ENCODE measurements around the gene SLC51B.

Gene SLC51B

DNA sequence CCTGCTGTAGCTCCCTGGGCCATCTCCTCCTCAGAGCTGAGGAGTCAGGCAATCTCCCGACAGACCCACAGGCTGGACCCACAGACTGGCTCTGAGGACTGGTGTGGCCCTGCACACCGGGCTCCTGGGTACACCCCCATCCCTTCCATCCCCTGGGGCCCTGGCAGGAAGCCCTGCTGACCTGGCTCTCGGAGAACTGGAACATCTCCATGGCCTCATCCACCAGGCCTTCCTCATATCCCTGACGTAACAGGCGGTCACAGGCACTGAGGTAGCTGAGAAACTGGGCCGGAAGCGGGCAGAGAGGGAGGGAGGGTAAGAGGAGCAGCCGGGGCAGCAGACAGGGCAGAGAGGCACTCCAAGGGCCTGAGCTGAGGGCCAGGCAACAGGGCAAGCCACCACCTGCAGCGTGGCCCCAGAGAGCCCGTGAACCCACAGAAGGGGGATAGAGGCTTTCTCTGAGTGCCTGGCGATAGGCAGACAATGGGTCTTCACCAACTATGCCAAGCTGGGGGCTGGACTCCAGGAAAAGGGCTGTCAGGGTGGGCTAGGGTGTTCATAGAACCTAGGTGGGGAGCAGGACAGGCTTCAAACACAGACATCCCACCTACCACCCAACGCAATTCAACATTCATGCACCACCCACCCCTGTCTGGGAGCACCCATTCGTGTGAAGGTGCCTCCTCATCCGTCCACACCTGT, 49.3 kb downstream of the SLC51B start:
- H3K4me1 ChIP-seq (ENCODE audit: insufficient read depth, low read length, poor library complexity, severe bottlenecking): no peaks in the 10 kb centered on the region
- no peak overlapping the region for H3K4me3 ChIP-seq (ENCODE audit: low read length, poor library complexity, severe bottlenecking)
- H4K20me1 ChIP-seq (ENCODE audit: insufficient read depth, low read length, poor library complexity, severe bottlenecking): no peaks in the 10 kb centered on the region
- no peaks in the 10 kb centered on the region for H3K79me2 ChIP-seq (ENCODE audit: insufficient read depth, low read length)
- no peaks in the 10 kb centered on the region for H3F3A ChIP-seq (ENCODE audit: low read depth)
- H3K9me3 ChIP-seq (ENCODE audit: insufficient read depth, low read depth, low read length): no peaks in the 10 kb centered on the region
- no peak overlapping the region for H2AFZ ChIP-seq (ENCODE audit: low read length)
- no peak for TF ChIP-seq EZH2phosphoT487 (IDR thresholded peaks at IDR 0.05; ENCODE audit: borderline replicate concordance)
- no peaks in the 10 kb centered on the region for H3K27me3 ChIP-seq (ENCODE audit: insufficient read depth, low read length, poor library complexity, severe bottlenecking)
- H3K36me3 ChIP-seq (ENCODE audit: insufficient read depth, low read length): no peaks in the 10 kb centered on the region
- H3K9ac ChIP-seq (ENCODE audit: low read depth, low read length, poor library complexity, severe bottlenecking): no peak overlapping the region
- H3K4me2 ChIP-seq (ENCODE audit: low read depth, low read length, poor library complexity, severe bottlenecking): no peak overlapping the region
- H3K9me2 ChIP-seq (replicated peaks; ENCODE audit: low read depth, low read length): no peaks in the 10 kb centered on the region

DNA sequence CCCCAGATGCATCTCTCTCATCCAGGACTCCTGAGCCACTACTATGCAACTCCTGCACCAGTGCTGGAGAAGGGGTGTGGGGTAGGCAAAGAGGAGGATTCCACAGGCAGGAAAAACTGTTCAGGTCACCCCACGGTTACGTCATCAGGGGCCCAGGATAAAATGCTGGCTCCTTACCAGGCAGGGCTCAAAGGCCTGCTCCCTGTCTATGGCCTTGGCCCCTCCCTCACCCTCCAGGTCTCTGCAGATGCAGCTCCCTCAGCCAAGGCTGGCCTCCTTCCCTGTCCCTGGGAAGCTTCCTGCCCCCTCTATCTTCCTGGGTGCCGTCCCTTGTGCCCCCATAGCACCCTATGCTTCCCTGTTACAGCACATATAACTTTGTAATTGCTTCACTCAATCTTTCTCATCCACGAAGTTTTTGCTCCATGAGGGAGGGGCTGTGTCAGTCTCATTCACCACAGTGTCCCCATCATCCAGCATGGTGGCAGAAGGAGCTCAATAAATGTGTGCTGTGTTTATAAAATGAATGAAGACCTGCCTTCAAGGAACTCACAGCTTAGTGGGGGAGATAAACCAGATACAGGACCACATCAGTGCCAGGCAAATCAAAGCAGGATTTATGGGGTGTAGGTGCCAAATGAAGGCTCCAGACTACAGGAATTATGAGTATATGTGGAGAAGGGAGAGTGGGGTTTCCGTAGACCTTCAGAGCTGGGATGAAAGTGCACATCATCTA, 50.0 kb downstream of the SLC51B start:
- no peaks in the 10 kb centered on the region for H3F3A ChIP-seq (ENCODE audit: low read depth)
- H3K4me2 ChIP-seq (ENCODE audit: low read depth, low read length, poor library complexity, severe bottlenecking): no peak overlapping the region
- TF ChIP-seq EZH2phosphoT487 (IDR thresholded peaks at IDR 0.05; ENCODE audit: borderline replicate concordance): no peak
- TF ChIP-seq, protein P1, sequence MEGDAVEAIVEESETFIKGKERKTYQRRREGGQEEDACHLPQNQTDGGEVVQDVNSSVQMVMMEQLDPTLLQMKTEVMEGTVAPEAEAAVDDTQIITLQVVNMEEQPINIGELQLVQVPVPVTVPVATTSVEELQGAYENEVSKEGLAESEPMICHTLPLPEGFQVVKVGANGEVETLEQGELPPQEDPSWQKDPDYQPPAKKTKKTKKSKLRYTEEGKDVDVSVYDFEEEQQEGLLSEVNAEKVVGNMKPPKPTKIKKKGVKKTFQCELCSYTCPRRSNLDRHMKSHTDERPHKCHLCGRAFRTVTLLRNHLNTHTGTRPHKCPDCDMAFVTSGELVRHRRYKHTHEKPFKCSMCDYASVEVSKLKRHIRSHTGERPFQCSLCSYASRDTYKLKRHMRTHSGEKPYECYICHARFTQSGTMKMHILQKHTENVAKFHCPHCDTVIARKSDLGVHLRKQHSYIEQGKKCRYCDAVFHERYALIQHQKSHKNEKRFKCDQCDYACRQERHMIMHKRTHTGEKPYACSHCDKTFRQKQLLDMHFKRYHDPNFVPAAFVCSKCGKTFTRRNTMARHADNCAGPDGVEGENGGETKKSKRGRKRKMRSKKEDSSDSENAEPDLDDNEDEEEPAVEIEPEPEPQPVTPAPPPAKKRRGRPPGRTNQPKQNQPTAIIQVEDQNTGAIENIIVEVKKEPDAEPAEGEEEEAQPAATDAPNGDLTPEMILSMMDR (conservative IDR thresholded peaks at IDR 0.05; ENCODE audit: low read length): no peak
- H3K9me2 ChIP-seq (replicated peaks; ENCODE audit: low read depth, low read length): no peaks in the 10 kb centered on the region
- no peaks in the 10 kb centered on the region for H3K36me3 ChIP-seq (ENCODE audit: insufficient read depth, low read length)
- H3K4me3 ChIP-seq (ENCODE audit: low read length, poor library complexity, severe bottlenecking): no peak overlapping the region
- H3K9me3 ChIP-seq (ENCODE audit: insufficient read depth, low read depth, low read length): no peaks in the 10 kb centered on the region
- H3K27me3 ChIP-seq (ENCODE audit: insufficient read depth, low read length, poor library complexity, severe bottlenecking): no peaks in the 10 kb centered on the region
- no peaks in the 10 kb centered on the region for H4K20me1 ChIP-seq (ENCODE audit: insufficient read depth, low read length, poor library complexity, severe bottlenecking)
- no peaks in the 10 kb centered on the region for H3K4me1 ChIP-seq (ENCODE audit: insufficient read depth, low read length, poor library complexity, severe bottlenecking)
- H3K79me2 ChIP-seq (ENCODE audit: insufficient read depth, low read length): no peaks in the 10 kb centered on the region
- H3K9ac ChIP-seq (ENCODE audit: low read depth, low read length, poor library complexity, severe bottlenecking): no peak overlapping the region
- H2AFZ ChIP-seq (ENCODE audit: low read length): no peak overlapping the region

DNA sequence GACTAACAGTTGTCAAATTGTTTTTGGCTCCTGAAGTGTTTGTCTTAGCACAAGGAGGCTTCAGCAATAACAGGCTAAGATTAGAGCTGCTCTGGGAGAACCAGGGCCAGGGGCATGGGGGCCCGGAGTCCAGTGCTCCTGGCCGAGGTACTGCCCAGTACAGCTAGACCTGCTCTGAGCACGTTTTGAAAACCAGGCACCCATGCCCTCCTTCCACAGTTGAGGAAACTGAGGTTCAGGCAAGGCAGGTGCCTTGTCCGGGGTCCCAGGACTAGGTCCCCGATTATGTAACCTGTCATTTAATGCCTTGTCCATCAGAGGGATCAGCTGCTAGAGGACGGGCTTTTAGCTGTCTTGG, 50.5 kb downstream of the SLC51B start:
- H3K27me3 ChIP-seq (ENCODE audit: insufficient read depth, low read length, poor library complexity, severe bottlenecking): no peaks in the 10 kb centered on the region
- no peak overlapping the region for H2AFZ ChIP-seq (ENCODE audit: low read length)
- no peaks in the 10 kb centered on the region for H3K9me2 ChIP-seq (replicated peaks; ENCODE audit: low read depth, low read length)
- H3K36me3 ChIP-seq (ENCODE audit: insufficient read depth, low read length): no peaks in the 10 kb centered on the region
- H3K79me2 ChIP-seq (ENCODE audit: insufficient read depth, low read length): no peaks in the 10 kb centered on the region
- no peaks in the 10 kb centered on the region for H4K20me1 ChIP-seq (ENCODE audit: insufficient read depth, low read length, poor library complexity, severe bottlenecking)
- H3K9ac ChIP-seq (ENCODE audit: low read depth, low read length, poor library complexity, severe bottlenecking): no peak overlapping the region
- H3K4me1 ChIP-seq (ENCODE audit: insufficient read depth, low read length, poor library complexity, severe bottlenecking): no peaks in the 10 kb centered on the region
- no peak overlapping the region for H3K4me3 ChIP-seq (ENCODE audit: low read length, poor library complexity, severe bottlenecking)
- no peak overlapping the region for H3K4me2 ChIP-seq (ENCODE audit: low read depth, low read length, poor library complexity, severe bottlenecking)
- TF ChIP-seq EZH2phosphoT487 (IDR thresholded peaks at IDR 0.05; ENCODE audit: borderline replicate concordance): no peak
- TF ChIP-seq, protein P1 (conservative IDR thresholded peaks at IDR 0.05; ENCODE audit: low read length): no peak
- H3F3A ChIP-seq (ENCODE audit: low read depth): no peaks in the 10 kb centered on the region
- no peaks in the 10 kb centered on the region for H3K9me3 ChIP-seq (ENCODE audit: insufficient read depth, low read depth, low read length)
